Measurements from ENCODE around the gene TTC1.

DNA sequence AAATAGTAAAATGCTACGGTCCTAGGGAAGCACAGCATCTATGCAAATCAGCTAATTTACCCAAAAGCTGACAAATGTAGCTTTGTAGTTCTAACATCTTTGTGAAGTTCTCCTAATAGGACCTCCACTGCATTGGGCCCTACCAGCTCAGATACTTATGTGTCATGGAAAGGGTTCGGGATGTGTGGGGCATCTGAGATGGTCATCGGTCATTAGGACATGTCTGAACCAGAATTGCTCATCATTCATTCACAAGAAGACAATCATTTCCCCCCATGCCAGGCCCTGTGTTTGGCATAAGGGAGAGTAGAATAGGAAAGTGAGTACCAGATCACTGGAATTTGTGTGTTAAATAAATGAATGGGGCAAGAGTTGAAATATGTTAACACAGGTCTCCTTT lies 74.6 kb downstream of the TTC1 start:
- TF ChIP-seq RAD21 (CRISPR knock-in tag; conservative IDR thresholded peaks at IDR 0.05 in 1 of 2, IDR thresholded peaks at IDR 0.05 in 1 of 2) (no peak), POLR2A (conservative IDR thresholded peaks at IDR 0.05) (no peak), FOXK2 (conservative IDR thresholded peaks at IDR 0.05 in 1 of 2, IDR thresholded peaks at IDR 0.05 in 1 of 2; ENCODE audit: low read depth in 2 of 2) (no peak), SAP30 (IDR thresholded peaks at IDR 0.05; ENCODE audit: borderline replicate concordance, insufficient read depth, low read depth, low read length, poor library complexity, severe bottlenecking) (no peak), CTCF (IDR thresholded peaks at IDR 0.05 in 2 of 3, conservative IDR thresholded peaks at IDR 0.05 in 1 of 3; ENCODE audit: insufficient read depth in 2 of 3, low read depth in 1 of 3, low read length in 3 of 3) (no peak)

All from K562 (cell line).